Renal pelvis (tissue), 12 donors: ENCODE data around the gene IGFLR1. TPM values are rescaled to one million over a fixed set of nuclear protein-coding genes. Genes with fewer than 3 reads are reported as not detected.

Experiments
- DNase-seq: peaks from one replicate; pipeline ENCODE4 v3.0.0-alpha.2; 2013
- long read RNA-seq, 16 experiments: transcript quantifications; one replicate each; lab custom pipeline, GENCODE V29; 2026
- polyA plus RNA-seq, 3 donors: library from polyadenylated mRNA; unstranded; fragments of 120-200 nt; gene quantifications; one replicate each; pipeline ENCODE4 v1.2.1, GENCODE V29; 2013; ENCODE audit not compliant: insufficient read length in 3 of 3

The IGFLR1 gene, protein sequence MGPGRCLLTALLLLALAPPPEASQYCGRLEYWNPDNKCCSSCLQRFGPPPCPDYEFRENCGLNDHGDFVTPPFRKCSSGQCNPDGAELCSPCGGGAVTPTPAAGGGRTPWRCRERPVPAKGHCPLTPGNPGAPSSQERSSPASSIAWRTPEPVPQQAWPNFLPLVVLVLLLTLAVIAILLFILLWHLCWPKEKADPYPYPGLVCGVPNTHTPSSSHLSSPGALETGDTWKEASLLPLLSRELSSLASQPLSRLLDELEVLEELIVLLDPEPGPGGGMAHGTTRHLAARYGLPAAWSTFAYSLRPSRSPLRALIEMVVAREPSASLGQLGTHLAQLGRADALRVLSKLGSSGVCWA
- polyA plus RNA-seq = 1 to 10 TPM; 2.1 to 3.9 (median 3.8) TPM
- long read RNA-seq, donor 1 = 0 reads
- long read RNA-seq, donor 2, partial matches to known transcripts = 5 of 6 reads
- long read RNA-seq, donor 2, other reads (novel, unspliced or antisense) = 0 of 6 reads
- long read RNA-seq, donor 3 = 0 reads
- long read RNA-seq, donor 4, partial matches to known transcripts = 0 of 2 reads
- long read RNA-seq, donor 4, other reads (novel, unspliced or antisense) = 0 of 2 reads
- long read RNA-seq, donor 5, partial matches to known transcripts = 7 of 7 reads
- long read RNA-seq, donor 5, other reads (novel, unspliced or antisense) = 0 of 7 reads
- long read RNA-seq, donor 6 = 0 reads
- long read RNA-seq, donor 7, partial matches to known transcripts = 0 of 1 reads
- long read RNA-seq, donor 7, other reads (novel, unspliced or antisense) = 0 of 1 reads
- long read RNA-seq, donor 8 = 0 reads
- long read RNA-seq, donor 9, partial matches to known transcripts = 0 of 1 reads
- long read RNA-seq, donor 9, other reads (novel, unspliced or antisense) = 0 of 1 reads
- long read RNA-seq, donor 10 = 0 reads
- long read RNA-seq, donor 11, partial matches to known transcripts = 0 of 1 reads
- long read RNA-seq, donor 11, other reads (novel, unspliced or antisense) = 0 of 1 reads
- long read RNA-seq, donor 12 = 0 reads
- long read RNA-seq, donor 13 = 0 reads
- long read RNA-seq, donor 14 = 0 reads
- long read RNA-seq, donor 15 = 0 reads
- long read RNA-seq, donor 16, partial matches to known transcripts = 0 of 1 reads
- long read RNA-seq, donor 16, other reads (novel, unspliced or antisense) = 0 of 1 reads

DNA sequence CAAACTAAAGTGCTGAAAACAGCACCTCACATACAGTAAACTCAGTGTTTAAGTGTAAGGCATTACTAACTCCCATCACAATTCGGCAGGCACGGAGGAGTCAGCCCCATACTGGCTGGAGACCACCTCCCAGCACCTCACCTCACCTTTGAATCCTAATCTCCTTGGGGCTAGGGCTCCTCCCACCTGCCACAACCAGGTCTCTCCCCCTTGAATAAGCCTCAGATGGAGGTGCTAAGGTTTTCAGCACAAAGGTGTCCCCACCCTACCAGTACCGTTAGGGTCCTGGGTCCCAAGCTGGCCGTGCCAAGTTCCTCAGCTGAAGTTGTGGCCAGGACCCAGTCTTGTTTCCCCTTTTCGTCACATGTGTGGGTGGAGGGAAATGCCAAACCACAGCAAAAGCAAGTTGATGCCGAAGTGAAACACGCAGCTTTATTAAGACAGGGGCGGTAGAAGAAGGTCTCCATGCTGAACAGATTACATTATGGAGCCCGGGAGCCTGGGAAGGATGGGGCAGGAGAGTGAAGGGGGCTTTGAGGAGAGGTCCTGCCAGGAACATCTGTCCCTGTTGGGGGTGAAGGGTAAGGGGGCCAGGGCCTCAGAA, at the start of gene IGFLR1:
TSS of gene IGFLR1 (minus strand) at position 332 of the 604 bp plus-strand sequence. CDS start 1,272 bp downstream, outside the sequence.
- DNase-seq = no peak

DNA sequence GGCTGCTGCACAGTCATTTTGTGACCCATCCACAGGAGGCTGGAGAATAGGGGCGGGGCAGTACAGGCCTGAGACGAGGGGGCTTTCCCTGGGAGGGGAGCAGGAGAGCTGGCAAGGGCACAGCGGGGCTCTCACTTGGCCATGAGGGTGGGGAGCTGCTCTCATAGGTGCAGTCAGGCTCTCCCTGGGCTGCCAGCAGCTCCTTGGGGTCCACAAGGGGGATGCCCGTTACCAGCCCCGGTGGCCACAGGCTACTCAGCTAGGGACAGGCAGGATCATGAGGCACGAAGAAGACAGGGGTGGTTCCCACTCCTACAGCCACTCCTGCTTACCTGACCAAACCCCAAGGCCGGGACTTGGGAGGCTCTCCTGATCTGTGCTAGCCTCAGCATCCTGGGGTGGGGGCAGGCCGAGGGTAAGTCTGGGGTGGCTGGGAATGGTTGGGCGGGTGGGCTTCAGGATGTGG, 49.6 kb upstream of the IGFLR1 start:
- no peak for DNase-seq

DNA sequence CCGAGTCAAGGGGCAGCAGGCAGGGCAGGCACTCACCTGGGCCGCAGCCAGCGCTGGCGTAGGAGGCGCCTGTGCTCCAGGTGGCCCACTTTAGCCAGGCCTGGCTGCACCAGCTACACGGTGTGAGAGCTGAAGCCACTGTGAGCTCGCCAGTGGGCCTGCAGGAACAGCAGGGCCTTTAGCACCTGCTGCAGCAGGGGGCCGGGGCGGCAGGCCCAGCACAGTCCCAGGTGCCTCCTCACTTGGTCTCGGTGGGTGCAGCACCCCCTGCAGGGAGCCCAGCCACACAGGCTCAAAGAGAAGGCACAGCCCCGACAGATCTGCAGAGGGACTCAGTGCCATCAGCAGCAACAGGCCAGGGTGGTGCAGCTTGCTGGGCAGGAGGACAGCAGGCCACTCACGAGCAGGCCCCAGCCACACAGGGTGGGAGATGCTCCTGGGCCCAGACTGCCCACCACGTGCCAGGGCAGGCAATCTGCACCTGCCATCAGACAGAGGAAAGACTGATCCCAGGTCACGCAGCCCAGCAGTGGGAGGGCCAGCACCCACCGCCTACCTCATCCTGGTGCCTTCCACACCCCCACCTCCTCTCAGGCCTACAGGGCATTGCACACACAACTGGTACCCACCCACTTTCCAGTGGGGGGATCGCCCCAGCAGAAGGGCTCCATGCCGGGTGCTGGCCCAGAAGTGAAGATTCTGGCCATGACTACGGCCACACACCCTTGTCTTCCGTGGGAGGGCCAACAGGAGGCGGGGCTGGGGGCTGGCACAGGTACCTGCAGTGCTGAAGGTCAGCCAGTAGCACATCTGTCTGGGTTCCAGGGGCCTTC, 48.9 kb upstream of the IGFLR1 start:
- DNase-seq = no peak

DNA sequence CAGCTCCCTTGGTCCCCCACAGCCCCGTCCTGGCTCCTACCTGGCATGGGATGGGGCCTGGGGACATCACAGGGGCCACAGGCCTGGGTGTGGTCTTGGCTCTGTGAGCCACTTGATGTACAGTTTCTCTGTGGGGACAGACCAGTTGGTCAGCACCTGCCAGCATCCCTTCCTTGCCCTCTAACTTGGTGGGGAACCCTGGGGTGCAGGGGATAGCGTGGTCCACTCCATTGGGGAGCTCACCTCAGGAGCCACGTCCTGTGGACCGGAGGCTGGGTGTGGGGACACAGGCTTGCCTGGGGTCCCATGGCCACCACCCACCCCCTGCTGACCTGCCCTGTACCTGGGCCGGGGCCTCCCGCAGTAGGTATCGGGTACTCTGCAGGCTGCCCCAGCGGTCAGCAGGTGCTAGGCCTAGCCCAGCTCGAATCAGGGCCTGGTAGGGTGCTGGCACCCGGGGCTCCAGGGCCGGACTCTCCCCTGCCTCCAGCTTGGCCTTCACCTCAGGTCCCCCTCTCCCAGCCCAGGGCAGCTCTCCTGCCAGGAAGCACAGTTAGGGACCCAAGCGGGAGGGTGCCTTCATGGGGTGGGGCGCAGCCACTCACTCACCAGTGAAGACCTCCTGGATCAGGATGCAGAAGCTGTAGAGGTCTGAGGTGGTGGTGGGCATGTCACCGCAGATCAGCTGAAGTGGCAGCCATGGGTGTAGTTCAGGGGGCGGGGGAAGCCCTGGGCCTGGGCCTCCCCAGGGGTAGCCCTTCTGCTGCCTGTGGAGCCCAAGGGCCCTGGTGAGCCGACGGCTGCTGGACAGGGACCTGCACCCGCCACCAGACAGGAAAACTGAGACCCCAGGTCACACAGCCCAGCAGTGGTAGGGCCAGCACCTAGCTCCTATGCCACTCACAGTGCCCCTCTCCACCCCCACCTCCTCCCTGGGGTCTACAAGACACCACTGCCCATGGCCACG, 48.0 kb upstream of the IGFLR1 start:
- DNase-seq = no peak

DNA sequence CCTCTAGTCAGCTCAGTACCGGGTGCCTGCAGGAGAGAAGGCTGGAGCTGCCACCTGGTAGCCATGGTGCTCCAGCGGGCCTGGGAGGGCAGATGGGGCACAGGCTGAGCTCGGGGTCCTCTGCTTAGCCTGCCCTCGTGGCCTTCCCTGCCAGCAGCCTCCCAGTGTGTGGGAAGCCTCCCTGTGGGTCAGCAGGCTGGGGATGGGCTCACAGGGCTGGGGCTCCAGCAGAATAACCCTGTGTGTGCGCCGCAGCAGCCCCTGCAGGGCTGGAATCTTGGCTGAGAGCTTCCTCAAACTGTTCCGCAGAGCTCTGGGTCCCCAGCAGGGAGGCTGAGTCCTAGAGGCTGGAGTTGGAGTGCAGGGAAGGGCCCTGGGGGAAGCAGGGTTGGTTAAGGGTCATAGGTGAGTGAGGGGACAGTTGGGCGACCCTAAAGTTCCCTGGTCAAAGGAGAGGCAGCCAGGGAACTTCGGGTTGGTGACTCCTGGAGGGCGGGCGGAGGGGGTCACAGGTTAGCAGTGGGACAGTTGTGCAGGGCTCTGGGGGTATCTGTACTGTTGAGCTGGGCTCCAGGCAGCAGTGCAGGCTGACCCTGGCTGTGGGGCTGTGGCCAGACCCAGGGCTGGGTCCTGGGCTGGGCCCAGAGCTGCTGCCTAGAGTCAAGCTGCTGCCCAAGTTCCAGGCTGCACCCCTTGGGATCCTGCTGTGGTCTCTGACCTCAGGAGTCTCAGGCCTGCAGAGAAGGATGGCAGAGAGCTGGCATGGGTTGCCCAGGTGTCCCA, 47.1 kb upstream of the IGFLR1 start:
- no peak for DNase-seq

DNA sequence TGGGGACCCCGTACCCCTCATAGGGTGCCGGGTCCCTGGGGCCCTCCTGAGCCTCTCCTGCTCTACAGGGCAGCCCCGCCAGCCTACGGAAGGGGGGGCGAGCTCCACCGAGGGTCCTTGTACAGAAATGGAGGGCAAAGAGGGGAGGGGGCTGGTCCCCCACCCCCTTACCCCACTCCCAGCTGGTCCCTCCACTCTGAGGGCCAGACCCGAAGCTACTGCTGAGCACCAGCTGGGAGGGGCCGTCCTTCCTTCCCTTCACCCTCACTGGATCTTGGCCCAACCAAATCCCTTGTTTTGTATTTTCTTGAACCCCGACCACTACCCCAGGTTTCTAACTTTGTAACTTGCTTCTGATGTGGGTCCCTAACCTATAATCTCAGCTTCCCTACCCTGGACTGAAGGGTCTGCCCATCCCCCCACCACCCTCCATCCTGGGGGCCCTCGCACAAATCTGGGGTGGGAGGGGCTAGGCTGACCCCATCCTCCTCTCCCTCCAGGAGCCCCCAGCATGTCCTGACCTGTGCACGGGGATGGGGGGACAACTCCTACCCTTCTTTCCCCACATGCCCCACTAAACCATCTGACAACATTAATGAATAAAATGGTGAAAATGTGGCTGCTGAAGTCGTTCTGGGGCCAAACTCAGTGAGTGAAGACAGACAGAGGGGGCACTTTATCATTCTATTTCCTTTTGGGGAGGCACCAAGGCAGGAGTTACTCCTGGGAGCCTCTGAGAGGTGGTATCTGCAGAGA, 46.1 kb upstream of the IGFLR1 start:
- DNase-seq = no peak

DNA sequence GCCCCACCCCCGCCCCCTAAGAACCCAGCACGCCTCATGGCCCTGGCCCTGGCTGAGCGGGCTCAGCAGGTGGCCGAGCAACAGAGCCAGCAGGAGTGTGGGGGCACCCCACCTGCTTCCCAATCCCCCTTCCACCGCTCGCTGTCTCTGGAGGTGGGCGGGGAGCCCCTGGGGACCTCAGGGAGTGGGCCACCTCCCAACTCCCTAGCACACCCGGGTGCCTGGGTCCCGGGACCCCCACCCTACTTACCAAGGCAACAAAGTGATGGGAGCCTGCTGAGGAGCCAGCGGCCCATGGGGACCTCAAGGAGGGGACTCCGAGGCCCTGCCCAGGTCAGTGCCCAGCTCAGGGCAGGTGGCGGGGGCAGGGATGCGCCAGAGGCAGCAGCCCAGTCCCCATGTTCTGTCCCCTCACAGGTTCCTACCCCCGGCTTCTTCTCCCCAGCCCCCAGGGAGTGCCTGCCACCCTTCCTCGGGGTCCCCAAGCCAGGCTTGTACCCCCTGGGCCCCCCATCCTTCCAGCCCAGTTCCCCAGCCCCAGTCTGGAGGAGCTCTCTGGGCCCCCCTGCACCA, 45.1 kb upstream of the IGFLR1 start:
- DNase-seq = no peak

DNA sequence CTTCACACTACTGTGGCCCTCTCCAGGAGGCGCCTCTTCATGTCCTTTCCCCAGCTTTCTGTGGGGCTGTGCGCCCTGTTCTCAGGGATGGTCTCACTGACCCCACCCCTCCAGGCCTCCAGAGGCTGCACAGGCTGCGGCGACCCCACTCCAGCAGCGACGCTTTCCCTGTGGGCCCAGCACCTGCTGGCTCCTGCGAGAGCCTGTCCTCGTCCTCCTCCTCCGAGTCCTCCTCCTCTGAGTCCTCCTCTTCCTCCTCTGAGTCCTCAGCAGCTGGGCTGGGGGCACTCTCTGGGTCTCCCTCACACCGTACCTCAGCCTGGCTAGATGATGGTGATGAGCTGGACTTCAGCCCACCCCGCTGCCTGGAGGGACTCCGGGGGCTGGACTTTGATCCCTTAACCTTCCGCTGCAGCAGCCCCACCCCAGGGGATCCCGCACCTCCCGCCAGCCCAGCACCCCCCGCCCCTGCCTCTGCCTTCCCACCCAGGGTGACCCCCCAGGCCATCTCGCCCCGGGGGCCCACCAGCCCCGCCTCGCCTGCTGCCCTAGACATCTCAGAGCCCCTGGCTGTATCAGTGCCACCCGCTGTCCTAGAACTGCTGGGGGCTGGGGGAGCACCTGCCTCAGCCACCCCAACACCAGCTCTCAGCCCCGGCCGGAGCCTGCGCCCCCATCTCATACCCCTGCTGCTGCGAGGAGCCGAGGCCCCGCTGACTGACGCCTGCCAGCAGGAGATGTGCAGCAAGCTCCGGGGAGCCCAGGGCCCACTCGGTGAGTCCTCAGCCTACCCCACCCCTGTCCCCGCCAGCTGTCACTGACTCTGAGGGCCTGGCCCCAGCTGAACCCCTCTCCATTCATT, 44.3 kb upstream of the IGFLR1 start:
- DNase-seq = no peak

DNA sequence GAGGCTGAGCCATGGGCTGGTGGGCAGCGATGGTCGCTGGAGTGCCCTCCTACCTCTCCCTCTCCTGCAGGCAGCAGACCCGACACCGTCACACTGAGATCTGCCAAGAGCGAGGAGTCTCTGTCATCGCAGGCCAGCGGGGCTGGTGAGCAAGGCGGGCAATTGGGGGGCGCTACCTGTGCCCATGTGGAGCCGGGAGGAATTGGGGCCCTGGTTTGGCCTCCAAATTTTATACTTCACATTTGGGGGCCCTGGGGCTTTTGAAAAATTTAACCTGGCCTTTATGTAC, 43.0 kb upstream of the IGFLR1 start:
- no peak for DNase-seq

DNA sequence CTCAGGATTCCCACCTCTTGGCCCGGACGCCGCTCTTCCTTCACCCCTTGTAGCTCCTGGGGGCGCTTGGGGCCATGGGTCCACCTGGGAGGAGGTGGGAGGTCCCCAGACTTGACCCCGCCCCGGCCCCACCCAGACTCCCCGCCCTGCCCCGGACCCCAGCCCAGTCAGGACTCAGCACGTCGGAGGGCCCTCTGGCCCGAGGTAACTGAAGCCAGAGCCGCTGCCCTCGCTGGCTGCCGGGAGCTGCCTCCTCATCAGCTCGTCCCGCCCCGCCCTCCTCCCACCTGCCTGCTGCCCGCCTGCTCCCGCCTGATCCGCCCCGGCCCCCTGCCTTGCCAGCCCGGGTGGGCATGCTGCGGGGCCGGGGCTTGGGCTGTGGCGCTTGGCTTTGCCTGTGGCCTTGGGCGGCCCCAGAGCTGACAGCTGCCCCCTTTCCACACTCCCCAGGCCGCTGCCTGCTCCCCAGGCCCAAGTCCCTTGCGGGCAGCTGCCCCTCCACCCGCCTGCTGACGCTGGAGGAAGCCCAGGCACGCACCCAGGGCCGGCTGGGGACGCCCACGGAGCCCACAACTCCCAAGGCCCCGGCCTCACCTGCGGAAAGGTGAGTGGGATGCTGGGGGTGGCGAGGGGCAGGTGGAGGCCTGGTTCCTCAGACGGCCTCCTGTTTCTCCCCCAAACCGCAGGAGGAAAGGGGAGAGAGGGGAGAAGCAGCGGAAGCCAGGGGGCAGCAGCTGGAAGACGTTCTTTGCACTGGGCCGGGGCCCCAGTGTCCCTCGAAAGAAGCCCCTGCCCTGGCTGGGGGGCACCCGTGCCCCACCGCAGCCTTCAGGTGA, 42.5 kb upstream of the IGFLR1 start:
- DNase-seq = no peak

DNA sequence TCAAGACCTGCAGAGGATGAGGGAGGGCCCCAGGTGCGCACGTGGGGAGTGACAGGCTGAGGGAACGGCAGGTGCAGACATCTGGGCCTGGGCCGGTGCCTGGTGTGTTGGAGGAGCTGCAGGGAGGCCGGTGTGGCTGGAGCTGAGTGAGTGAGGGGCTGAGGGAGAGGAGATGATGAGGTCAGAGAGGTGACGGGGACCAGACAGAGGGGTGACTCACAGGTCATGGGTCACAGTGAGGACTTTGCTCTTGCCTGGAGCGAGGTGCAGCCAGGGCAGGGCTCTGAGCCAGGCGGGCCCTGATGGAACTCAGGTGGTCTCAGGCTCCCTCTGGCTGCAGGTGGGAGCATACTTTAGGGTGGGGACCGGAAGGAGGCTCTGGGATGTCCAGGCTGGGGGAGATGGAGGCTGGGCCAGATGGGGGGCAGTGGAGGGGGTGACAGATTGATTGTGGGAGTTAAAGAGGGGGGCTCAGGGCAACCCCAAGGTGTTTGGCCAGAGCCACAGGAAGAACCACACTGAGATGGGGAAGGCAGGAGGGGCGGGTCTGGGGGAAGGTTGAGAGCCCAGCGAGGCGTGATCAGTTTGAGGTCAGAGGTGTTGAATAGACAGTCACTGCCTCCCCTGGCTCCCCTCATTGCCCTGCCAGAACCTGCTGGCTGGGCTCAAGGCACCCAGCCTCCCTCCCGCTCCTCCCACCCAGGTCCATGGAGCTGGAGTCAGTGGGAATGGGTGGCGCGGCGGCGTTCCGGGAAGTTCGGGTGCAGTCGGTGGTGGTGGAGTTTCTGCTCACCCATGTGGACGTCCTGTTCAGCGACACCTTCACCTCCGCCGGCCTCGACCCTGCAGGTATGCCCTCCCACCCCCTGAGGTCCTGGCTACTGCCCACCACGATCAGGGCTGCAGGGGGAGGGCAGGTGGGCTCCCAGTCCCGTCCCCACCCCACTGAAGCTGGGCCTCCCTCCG, 41.5 kb upstream of the IGFLR1 start:
- DNase-seq = no peak

DNA sequence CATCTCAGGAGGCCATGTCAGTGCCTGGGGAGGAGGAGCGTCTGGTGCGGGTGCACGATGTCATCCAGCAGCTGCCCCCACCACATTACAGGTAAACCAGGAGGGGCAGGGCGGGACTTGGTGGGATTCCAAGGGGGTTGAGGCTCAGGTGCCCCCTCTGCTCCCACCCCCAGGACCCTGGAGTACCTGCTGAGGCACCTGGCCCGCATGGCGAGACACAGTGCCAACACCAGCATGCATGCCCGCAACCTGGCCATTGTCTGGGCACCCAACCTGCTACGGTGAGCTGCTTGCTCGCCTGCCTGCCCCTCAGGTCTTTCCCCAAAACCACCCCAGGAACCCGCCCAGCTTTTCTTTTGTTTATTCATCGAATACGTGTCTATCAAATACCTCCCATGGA, 40.3 kb upstream of the IGFLR1 start:
- no peak for DNase-seq

DNA sequence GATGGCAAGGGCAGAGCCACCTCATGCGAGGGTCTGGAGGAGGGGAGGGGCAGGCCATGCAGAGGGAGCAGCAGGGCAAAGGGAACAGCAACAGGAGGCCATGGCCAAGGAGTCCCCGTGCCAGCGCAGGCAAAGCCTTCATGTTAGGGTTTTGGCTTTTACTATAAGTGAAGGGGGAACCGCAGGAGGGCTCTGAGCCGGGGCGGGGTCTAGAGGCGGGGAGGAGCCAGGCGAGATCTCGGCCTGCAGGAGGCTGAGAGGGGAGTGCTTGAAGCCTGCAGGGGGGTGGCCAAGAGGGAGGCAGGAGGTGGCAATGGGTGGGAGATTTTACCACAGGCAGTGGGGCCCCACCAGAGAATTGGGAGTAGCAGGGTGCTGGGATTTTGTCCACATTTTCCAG, 39.4 kb upstream of the IGFLR1 start:
- no peak for DNase-seq

DNA sequence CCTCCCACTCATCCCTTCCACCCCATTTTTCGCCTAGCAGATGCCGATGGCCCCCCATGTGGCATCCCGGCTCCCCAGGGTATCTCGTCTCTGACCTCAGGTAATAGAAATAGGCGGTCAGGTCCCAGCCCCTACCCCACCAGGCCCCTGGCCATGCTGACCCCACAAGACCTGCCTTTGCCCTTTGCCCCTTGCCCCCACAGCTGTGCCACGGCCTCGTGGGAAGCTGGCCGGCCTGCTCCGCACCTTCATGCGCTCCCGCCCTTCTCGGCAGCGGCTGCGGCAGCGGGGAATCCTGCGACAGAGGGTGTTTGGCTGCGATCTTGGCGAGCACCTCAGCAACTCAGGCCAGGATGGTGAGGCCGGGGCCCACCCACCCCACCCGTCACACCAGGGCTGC, 38.5 kb upstream of the IGFLR1 start:
- DNase-seq = no peak

DNA sequence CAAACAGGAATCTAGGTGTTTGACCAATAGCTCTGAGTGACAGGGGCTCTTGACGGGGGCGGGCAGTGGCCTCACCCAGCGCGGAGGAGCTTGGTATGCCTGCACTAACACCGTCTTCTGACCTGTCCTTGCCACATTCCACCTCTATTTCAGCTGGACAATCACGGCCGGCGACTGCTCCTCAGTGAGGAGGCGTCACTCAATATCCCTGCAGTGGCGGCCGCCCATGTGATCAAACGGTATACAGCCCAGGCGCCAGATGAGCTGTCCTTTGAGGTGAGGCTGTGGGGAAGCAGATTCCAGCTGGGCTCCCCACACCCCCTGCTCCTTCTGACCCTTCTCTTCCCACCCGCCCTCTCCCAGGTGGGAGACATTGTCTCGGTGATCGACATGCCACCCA, 37.8 kb upstream of the IGFLR1 start:
- DNase-seq = no peak
